ENCODE results near the gene RACK1. TPM values are rescaled to one million over a fixed set of nuclear protein-coding genes. Genes with fewer than 3 reads are reported as not detected.
"Not testable (repeated sequence)": the region's sequence is repeated elsewhere in the genome, so short reads cannot be mapped to it uniquely, and the experiment has no call there.

The RACK1 gene
- total and polyA plus RNA-seq, 4 experiments from 2014 or later = 1,956 to 2,145 (median 2,033) TPM

DNA sequence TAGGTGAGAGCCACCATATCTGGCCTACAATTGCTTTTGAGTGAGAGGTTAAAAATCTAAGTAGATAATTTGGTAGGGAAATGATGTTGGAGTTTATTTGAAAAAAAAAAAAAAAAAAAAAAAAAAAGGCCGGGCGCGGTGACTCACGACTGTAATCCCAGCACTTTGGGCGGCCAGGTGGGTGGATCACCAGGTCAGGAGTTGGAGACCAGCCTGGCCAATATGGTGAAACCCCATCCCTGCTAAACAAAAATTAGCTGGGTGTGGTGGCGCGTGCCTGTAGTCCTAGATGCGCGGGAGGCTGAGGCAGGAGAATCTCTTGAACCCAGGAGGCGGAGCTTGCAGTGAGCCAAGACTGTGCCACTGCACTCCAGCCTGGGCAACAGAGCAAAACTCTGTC, 29.5 kb downstream of the RACK1 start:
- peaks cover 17% of the 10 kb centered on the region for H3K4me1 ChIP-seq (ENCODE audit: insufficient read depth, low read length)
- H3K27me3 Mint-ChIP-seq; H3K9me3 ChIP-seq (ENCODE audit: control insufficient read depth in 1 of 2, low read length in 2 of 2); H3K4me3 ChIP-seq (ENCODE audit: low read length in 2 of 2); H3K27me3 ChIP-seq (ENCODE audit: insufficient read depth, low read length); intact Hi-C loops (cut with micrococcal nuclease); H3K27ac Mint-ChIP-seq; DNase-seq; H3K36me3 ChIP-seq (ENCODE audit: insufficient read depth, low read length); H3K27ac ChIP-seq (ENCODE audit: low read depth, low read length); H3K4me3 Mint-ChIP-seq: not testable (repeated sequence)
- Mint-ChIP-seq H3K36me3 (peaks cover 0 to 14% of the 10 kb centered on the region in 2 donors), H3K9me3 (peaks cover 0 to 15% (median 0%) of the 10 kb centered on the region in 8 donors), H3K4me1 (peaks cover 16 to 38% (median 24%) of the 10 kb centered on the region in 4 donors)
- POLR2A ChIA-PET (ENCODE audit: partially characterized antibody) = interaction anchor here (0.9 to 2.8 kb wide), 7 partner anchors 7 to 47 kb away, joined by 3 to 11 read pairs (median 4); partner anchors contain the start of genes TRIM41 and TRIM52
- CTCF ChIA-PET (ENCODE audit: partially characterized antibody) = interaction anchor here (1.4 to 2.8 kb wide), 2 partner anchors 24 to 29 kb away, joined by 3 to 8 read pairs; no protein-coding TSS in a partner anchor

DNA sequence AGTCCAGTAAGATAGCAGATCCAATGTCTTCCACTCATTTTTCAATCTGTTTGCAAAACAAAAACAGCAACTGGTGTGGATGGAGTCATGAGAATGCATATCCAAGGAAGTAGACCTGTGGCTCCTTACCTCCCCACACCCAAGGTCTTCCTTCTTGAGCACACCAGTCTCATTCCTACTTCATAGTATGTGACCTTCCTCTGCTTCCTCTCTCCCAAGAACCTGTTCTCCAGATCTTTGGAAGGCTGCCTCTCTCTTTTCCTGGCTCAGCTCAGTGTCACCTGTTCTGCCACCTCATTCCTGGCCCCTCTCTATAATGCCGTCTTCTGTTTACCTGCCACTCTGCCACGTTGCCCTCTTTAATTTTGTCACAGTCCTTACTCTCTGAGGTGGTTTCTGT, 30.8 kb downstream of the RACK1 start:
- Histone ChIP-seq H3K9me3 (ENCODE audit: control insufficient read depth in 1 of 2, low read length in 2 of 2) (no peaks in the 10 kb centered on the region), H3K27ac (ENCODE audit: low read depth, low read length) (no peak overlapping the region), H3K36me3 (ENCODE audit: insufficient read depth, low read length) (no peaks in the 10 kb centered on the region), H3K4me1 (ENCODE audit: insufficient read depth, low read length) (peaks cover 18% of the 10 kb centered on the region), H3K27me3 (ENCODE audit: insufficient read depth, low read length) (no peaks in the 10 kb centered on the region), H3K4me3 (ENCODE audit: low read length in 2 of 2) (no peak overlapping the region)
- DNase-seq = no peak
- intact Hi-C loops (cut with micrococcal nuclease) = no loop called here
- Mint-ChIP-seq H3K4me3 (peak overlapping the region in 1 of 8 donors; percentile 52), H3K27ac (peak overlapping the region in 2 of 7 donors; percentile 4 to 19), H3K36me3 (peaks cover 0 to 9% of the 10 kb centered on the region in 2 donors), H3K27me3 (peaks cover 2 to 4% of the 10 kb centered on the region in 2 donors), H3K9me3 (peaks cover 0 to 8% (median 0%) of the 10 kb centered on the region in 8 donors), H3K4me1 (peaks cover 18 to 38% (median 22%) of the 10 kb centered on the region in 4 donors)
- POLR2A ChIA-PET (ENCODE audit: partially characterized antibody) = interaction anchor here (0.8 to 2.8 kb wide), 5 partner anchors 10 to 48 kb away, joined by 3 to 11 read pairs (median 4); partner anchors contain the start of genes TRIM41 and TRIM52
- CTCF ChIA-PET (ENCODE audit: partially characterized antibody) = interaction anchor here (2.8 kb wide), 1 partner anchor 23 kb away, joined by 8 read pairs; no protein-coding TSS in a partner anchor

DNA sequence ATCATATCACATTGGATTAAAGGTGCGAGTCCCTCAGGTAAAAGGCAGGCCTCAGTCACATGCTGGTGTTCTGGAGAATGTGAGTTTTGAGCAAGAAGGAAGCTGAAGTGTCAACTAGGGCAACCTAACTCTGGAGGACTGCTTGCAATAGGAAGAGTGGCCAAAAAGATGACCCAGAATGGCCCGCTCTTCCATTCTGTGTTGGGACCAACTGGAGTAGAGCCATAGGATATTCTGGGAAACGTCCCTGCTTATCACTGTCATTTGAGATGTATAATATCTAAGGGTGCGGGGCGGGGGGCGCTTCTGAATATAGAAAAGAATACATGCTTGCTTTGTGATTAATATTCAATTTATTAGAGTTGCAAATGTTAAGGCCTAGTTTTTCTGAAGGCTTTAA, 31.6 kb downstream of the RACK1 start:
- POLR2A ChIA-PET (ENCODE audit: partially characterized antibody) = interaction anchor here (0.8 to 2.4 kb wide), 4 partner anchors 22 to 48 kb away, joined by 3 to 6 read pairs (median 4); partner anchors contain the start of gene TRIM52
- Mint-ChIP-seq H3K36me3 (peaks cover 0 to 5% of the 10 kb centered on the region in 2 donors), H3K27ac (peak overlapping the region in 1 of 7 donors; percentile 59)

DNA sequence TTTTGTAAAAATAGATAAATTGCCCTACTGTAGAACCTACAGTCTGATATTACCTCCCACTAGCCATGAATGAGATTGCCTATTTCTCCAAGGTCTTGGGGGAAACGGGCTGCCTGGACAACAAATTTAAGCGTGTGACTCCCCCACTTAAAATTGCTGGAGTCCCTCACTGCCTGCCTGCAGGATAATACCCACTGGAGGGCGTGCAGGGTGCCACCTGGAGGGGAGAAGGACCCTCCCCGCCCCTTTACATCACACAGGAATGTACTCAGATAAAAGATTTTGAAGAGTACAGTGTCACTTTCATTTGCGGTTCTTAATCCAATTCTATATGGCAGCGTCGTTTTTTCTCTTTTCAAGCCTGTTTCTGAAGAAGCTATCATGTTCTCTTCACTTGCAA, 32.5 kb downstream of the RACK1 start:
- ChIA-PET CTCF (ENCODE audit: partially characterized antibody) (no interaction called here), POLR2A (ENCODE audit: partially characterized antibody) (interaction anchor here (0.6 to 2.4 kb wide), 2 partner anchors 20 to 49 kb away, joined by 3 to 6 read pairs; partner anchors contain the start of gene TRIM52)
- H3K27me3 Mint-ChIP-seq = peaks cover 6 to 10% of the 10 kb centered on the region in 2 donors
- H3K36me3 Mint-ChIP-seq = peaks cover 0 to 11% of the 10 kb centered on the region in 2 donors
- peaks cover 22 to 45% (median 26%) of the 10 kb centered on the region in 4 donors for H3K4me1 Mint-ChIP-seq
- Histone ChIP-seq H3K27me3 (ENCODE audit: insufficient read depth, low read length) (no peaks in the 10 kb centered on the region), H3K36me3 (ENCODE audit: insufficient read depth, low read length) (no peaks in the 10 kb centered on the region), H3K9me3 (ENCODE audit: control insufficient read depth in 1 of 2, low read length in 2 of 2) (no peaks in the 10 kb centered on the region), H3K4me3 (ENCODE audit: low read length in 2 of 2) (no peak overlapping the region), H3K4me1 (ENCODE audit: insufficient read depth, low read length) (peaks cover 17% of the 10 kb centered on the region), H3K27ac (ENCODE audit: low read depth, low read length) (no peak overlapping the region)
- H3K4me3 Mint-ChIP-seq = no peak overlapping the region
- intact Hi-C loops (cut with micrococcal nuclease) = no loop called here
- DNase-seq = no peak
- H3K27ac Mint-ChIP-seq = peak overlapping the region in 2 of 7 donors; percentile 37 to 66
- peaks cover 0 to 18% (median 3%) of the 10 kb centered on the region in 8 donors for H3K9me3 Mint-ChIP-seq

More for the DNA sequence above, 31.6 kb downstream of the RACK1 start:
- Histone ChIP-seq H3K27ac (ENCODE audit: low read depth, low read length) (no peak overlapping the region), H3K4me3 (ENCODE audit: low read length in 2 of 2) (no peak overlapping the region), H3K9me3 (ENCODE audit: control insufficient read depth in 1 of 2, low read length in 2 of 2) (no peaks in the 10 kb centered on the region), H3K36me3 (ENCODE audit: insufficient read depth, low read length) (no peaks in the 10 kb centered on the region), H3K4me1 (ENCODE audit: insufficient read depth, low read length) (peaks cover 19% of the 10 kb centered on the region), H3K27me3 (ENCODE audit: insufficient read depth, low read length) (no peaks in the 10 kb centered on the region)
- CTCF ChIA-PET (ENCODE audit: partially characterized antibody) = interaction anchor here (2.8 kb wide), 1 partner anchor 22 kb away, joined by 8 read pairs; no protein-coding TSS in a partner anchor
- Mint-ChIP-seq H3K9me3 (peaks cover 0 to 9% (median 0%) of the 10 kb centered on the region in 8 donors), H3K4me3 (no peak overlapping the region), H3K4me1 (peaks cover 20 to 41% (median 23%) of the 10 kb centered on the region in 4 donors), H3K27me3 (peaks cover 2 to 4% of the 10 kb centered on the region in 2 donors)
- intact Hi-C loops (cut with micrococcal nuclease) = no loop called here
- no peak for DNase-seq

DNA sequence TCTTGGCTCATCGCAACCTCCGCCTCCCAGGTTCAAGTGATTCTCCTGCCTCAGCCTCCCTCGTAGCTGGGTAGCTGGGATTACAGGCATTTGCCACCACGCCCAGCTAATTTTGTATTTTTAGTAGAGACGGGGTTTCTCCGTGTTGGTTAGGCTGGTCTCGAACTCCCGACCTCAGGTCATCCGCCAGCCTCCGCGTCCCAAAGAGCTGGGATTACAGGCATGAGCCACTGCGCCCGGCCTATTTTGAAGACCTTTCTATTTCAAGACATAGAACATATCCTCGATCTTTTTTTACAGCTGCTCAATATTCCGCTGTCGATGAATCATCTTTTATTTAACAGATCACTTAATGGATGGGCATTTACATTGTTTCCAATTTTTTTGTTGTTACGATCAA, 33.0 kb downstream of the RACK1 start:
- DNase-seq; H3K9me3 ChIP-seq (ENCODE audit: control insufficient read depth in 1 of 2, low read length in 2 of 2); H3K27ac ChIP-seq (ENCODE audit: low read depth, low read length); H3K4me3 ChIP-seq (ENCODE audit: low read length in 2 of 2); intact Hi-C loops (cut with micrococcal nuclease); H3K4me3 Mint-ChIP-seq; H3K36me3 ChIP-seq (ENCODE audit: insufficient read depth, low read length); H3K27me3 Mint-ChIP-seq; H3K27me3 ChIP-seq (ENCODE audit: insufficient read depth, low read length): not testable (repeated sequence)
- ChIA-PET POLR2A (ENCODE audit: partially characterized antibody) (interaction anchor here (0.6 to 1.1 kb wide), 2 partner anchors 19 to 22 kb away, joined by 3 read pairs; no protein-coding TSS in a partner anchor), CTCF (ENCODE audit: partially characterized antibody) (interaction anchor here (1.1 kb wide), 1 partner anchor 20 kb away, joined by 3 read pairs; no protein-coding TSS in a partner anchor)
- Mint-ChIP-seq H3K9me3 (peaks cover 0 to 21% (median 3%) of the 10 kb centered on the region in 8 donors), H3K36me3 (peaks cover 0 to 14% of the 10 kb centered on the region in 2 donors), H3K4me1 (peaks cover 26 to 46% (median 29%) of the 10 kb centered on the region in 4 donors), H3K27ac (peak overlapping the region in 2 of 7 donors; percentile 22 to 66)
- peaks cover 18% of the 10 kb centered on the region for H3K4me1 ChIP-seq (ENCODE audit: insufficient read depth, low read length)

DNA sequence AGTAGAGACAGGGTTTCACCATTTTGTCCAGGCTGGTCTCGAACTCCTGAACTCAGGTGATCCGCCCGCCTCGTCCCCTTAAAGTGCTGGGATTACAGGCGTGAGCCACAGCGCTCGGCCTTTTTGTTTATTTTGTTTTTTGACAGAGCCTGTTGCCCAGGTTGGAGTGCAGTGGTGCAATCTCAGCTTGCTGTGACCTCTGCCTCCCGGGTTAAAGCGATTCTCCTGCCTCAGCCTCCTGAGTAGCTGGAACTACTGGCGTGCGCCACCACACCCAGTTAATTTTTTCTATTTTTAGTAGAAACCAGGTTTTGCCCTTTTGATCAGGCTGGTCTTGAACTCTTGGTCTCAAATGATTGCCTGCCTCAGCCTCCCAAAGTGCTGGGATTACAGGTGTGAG, 33.6 kb downstream of the RACK1 start:
- H3K4me3 Mint-ChIP-seq; H3K9me3 ChIP-seq (ENCODE audit: control insufficient read depth in 1 of 2, low read length in 2 of 2); H3K27ac ChIP-seq (ENCODE audit: low read depth, low read length); H3K36me3 ChIP-seq (ENCODE audit: insufficient read depth, low read length); intact Hi-C loops (cut with micrococcal nuclease); H3K27ac Mint-ChIP-seq; DNase-seq; H3K27me3 Mint-ChIP-seq; H3K27me3 ChIP-seq (ENCODE audit: insufficient read depth, low read length); H3K4me3 ChIP-seq (ENCODE audit: low read length in 2 of 2): not testable (repeated sequence)
- CTCF ChIA-PET (ENCODE audit: partially characterized antibody) = interaction anchor here (1.1 kb wide), 1 partner anchor 21 kb away, joined by 3 read pairs; no protein-coding TSS in a partner anchor
- H3K9me3 Mint-ChIP-seq = peaks cover 0 to 21% (median 3%) of the 10 kb centered on the region in 8 donors
- H3K36me3 Mint-ChIP-seq = peaks cover 0 to 15% of the 10 kb centered on the region in 2 donors
- H3K4me1 ChIP-seq (ENCODE audit: insufficient read depth, low read length) = peaks cover 22% of the 10 kb centered on the region
- H3K4me1 Mint-ChIP-seq = peaks cover 30 to 50% (median 33%) of the 10 kb centered on the region in 4 donors
- POLR2A ChIA-PET (ENCODE audit: partially characterized antibody) = interaction anchor here (1.1 kb wide), 1 partner anchor 21 kb away, joined by 3 read pairs; no protein-coding TSS in a partner anchor

DNA sequence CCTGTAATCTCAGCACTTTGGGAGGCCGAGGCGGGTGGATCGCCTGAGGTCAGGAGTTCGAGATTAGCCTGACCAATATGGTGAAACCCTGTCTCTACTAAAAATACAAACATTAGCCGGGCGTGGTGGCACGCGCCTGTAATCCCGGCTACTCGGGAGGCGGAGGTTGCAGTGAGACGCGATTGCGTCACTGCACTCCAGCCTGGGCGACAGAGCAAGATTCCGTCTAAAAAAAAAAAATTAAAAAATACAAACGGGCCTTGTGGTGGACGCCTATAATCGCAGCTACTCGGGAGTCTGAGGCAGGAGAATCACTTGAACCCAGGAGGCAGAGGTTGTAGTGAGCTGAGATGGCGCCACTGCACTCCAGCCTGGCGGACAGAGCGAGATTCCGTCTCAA, 34.7 kb downstream of the RACK1 start:
- H3K27ac ChIP-seq (ENCODE audit: low read depth, low read length); DNase-seq; H3K27me3 ChIP-seq (ENCODE audit: insufficient read depth, low read length); H3K9me3 ChIP-seq (ENCODE audit: control insufficient read depth in 1 of 2, low read length in 2 of 2); H3K4me3 Mint-ChIP-seq; H3K4me3 ChIP-seq (ENCODE audit: low read length in 2 of 2); H3K27me3 Mint-ChIP-seq; intact Hi-C loops (cut with micrococcal nuclease); H3K36me3 ChIP-seq (ENCODE audit: insufficient read depth, low read length): not testable (repeated sequence)
- ChIA-PET POLR2A (ENCODE audit: partially characterized antibody) (interaction anchor here (4.7 to 8.9 kb wide), 4 partner anchors 8 to 52 kb away, joined by 76 to 412 read pairs (median 107); partner anchors contain the start of genes TRIM41 and TRIM52), CTCF (ENCODE audit: partially characterized antibody) (interaction anchor here (3.3 kb wide), 1 partner anchor 13 kb away, joined by 14 read pairs; the partner anchor contains the start of gene TRIM41)
- Mint-ChIP-seq H3K36me3 (peaks cover 0 to 17% of the 10 kb centered on the region in 2 donors), H3K9me3 (peaks cover 0 to 21% (median 3%) of the 10 kb centered on the region in 8 donors), H3K27ac (peak overlapping the region in 2 of 7 donors; percentile 8 to 12), H3K4me1 (peaks cover 28 to 47% (median 33%) of the 10 kb centered on the region in 4 donors)
- H3K4me1 ChIP-seq (ENCODE audit: insufficient read depth, low read length) = peaks cover 28% of the 10 kb centered on the region

Measured in CD4-positive, alpha-beta memory T cell (primary cell).